ENCODE results near the gene GLDN.

The GLDN gene

DNA sequence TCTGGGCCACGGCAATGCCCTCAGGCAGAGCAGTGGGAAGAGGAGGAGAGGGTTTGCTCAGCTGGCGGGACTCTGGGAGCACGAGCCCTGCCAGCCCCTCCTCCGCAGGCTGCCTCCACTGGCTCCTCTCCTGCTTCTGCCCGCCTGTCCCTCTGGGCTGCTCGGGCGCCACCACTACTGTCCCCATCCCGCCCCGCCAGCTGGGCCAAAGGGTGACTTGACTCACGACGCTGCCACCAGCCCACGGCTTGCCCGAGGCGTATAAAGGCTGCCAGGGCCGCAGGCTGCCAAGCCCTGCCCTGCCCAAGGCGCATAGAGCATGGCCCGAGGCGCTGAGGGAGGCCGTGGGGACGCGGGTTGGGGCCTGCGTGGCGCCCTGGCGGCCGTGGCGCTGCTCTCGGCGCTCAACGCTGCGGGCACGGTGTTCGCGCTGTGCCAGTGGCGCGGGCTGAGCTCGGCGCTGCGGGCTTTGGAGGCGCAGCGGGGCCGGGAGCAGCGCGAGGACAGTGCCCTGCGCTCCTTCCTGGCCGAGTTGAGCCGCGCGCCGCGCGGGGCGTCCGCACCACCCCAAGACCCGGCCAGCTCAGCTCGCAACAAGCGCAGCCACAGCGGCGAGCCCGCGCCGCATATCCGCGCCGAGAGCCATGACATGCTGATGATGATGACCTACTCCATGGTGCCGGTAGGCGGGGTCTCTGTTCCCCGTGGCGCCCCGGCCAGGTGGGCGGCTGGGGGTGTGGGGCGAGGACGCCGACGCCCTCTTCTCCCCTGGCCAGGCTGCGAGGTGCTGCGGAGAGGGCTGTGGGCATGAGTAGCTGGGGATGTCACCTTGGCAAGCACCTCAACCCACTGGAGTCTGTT, at the start of gene GLDN:
Gene GLDN, plus strand, starts transcription at position 290 of the 861 bp plus-strand sequence. Its CDS starts 30 bp downstream, at position 320.
- H3K27ac ChIP-seq = no peak within 1 kb of the TSS

DNA sequence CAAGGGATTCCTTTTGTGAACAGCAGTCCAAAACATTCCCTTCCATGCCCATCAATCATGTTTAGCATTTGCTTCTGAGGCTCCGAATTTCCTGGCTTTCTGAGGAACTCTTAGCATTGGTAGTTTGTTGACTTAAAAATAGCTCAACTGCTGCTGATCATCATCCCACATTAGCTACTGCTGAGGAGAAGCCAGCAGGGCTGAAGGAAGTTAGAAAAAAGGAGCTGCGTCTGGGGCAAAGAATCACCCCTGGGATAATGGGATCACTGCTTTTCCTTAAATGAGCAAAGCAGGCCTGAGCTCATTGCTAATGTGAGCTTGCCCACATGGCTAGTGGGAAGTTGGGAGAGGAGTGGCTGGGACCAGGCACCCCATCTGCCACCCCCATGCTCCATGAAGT, 42.8 kb upstream of the GLDN start:
- H3K27ac ChIP-seq = no peak overlapping the region
- DNase-seq (ENCODE audit: low read depth, low spot score) = no peak

More for the DNA sequence above, at the start of gene GLDN:
- DNase-seq (ENCODE audit: low read depth, low spot score) = no peak

DNA sequence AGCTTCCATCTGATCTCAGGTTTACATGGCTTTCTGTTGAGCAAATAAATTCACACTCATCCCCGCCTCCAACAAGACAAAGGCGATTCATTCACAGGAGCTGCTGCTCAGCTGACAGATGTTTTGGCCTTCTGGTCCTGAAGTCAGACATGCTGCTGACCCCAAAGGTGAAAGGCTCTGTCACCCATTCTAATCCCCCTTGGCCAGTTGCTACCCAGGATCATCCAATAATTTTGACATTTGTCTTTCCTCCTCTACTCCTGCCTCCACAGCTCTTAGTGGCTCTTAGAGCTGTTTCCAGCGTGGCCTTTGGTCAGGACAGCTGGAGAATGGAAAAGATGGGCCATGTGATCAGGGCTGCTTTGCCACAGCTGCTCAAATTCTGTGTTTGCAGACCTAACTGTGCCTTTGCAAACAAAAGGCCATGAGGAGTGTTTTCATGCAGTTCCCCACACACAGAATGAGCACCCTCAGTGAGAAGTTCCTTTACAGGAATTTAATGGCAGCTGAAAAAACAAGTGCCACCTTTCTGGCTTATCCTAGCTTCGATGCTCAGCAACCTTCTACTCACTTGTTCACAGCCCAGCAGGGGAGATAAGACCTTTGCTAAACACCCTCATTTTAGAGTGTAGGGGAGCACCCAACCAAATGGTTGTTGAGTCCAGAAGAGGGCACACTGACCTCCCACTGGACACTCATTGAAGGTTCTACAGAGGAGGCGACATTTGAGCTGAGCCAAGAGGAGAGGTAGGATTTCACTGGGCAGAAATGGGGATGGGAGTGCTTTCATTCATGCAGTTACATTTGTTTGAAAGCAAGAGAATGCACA, 42.1 kb upstream of the GLDN start:
- H3K27ac ChIP-seq = no peak overlapping the region
- DNase-seq (ENCODE audit: low read depth, low spot score) = no peak

DNA sequence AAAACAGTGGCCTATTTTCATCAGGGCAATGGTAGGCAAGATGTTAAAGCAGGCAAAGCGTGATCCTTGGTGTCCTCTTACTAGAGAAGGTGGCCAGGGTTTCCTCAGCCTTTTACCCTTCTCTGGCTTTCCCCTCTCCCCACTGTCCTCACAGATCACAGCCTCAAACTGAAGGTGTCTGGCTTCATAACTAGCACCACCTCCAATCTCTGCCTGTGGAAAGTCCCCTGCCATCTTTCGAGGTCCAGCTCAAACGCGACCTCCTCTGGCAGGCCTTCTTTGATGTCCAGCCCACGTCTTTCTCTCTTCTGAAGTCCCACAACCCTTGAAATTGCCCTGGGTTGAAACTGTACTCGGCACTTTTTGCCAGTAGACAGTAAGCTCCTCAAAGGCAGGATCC, 39.0 kb upstream of the GLDN start:
- H3K27ac ChIP-seq = no peak overlapping the region
- no peak for DNase-seq (ENCODE audit: low read depth, low spot score)

DNA sequence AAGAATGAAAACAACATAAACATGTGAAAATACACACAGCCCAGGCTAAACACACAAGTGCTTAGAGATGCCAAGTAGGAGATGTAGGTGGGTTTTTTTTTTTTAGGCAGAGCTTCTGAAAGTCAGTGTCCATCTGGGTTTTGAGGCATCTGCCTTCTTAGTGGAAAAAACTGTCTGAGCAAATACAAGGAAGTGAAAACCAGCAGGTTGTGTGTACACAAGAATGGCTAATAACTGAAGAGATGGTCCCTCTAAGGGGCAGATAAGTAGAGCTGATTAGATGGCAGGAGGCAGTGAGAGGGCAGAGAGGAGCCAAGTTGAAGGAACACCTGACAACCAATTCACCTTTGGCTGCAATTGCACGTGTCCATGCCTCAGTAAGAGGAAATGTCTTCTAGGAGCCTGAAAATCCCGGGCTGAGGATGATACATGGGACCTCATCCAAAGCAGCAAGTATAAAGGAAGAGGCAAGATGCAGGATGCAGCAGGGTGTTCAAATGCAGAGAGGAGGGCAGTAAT, 37.9 kb upstream of the GLDN start:
- DNase-seq (ENCODE audit: low read depth, low spot score) = no peak

DNA sequence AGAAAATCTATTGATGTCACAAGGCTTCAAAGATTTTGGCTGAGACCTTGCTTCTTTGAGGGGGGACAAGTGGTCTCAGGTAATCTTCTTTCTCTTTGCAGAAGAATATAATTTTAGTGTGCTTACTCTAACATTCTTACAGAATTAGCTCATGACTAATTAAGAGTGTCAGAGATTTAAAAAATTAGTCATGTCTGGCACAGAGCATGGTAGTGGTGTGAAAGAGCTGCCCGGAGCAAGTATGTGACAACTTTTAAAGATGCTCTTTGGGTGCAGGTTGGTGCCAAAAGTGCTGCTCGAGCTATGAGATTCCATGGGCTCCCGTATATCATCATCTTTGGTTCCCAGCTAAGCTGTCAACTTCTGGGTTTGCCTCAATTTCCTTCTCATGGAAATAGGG, 34.1 kb upstream of the GLDN start:
- no peak for DNase-seq (ENCODE audit: low read depth, low spot score)
- no peak overlapping the region for H3K27ac ChIP-seq

More for the DNA sequence above, 37.9 kb upstream of the GLDN start:
- H3K27ac ChIP-seq = no peak overlapping the region

DNA sequence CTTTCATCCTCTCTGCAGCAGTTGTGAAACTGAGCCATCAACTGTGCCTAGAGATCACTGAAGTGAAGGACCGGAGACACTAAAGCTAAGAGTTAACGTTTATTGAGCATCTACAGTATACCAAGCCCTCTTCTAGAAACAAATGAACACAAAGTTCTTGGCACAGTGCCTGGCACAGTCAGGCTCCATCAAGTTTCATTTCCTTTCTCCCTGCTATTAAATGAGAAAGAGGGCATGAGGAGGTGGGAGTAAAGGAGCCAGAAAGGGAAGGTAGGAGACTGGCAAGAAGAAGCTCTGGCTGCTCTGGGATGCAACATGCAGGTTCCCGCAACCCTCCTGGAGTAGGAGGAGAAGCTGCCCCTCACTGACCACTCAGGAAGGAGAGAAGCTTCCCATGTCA, 33.6 kb upstream of the GLDN start:
- H3K27ac ChIP-seq = no peak overlapping the region

DNA sequence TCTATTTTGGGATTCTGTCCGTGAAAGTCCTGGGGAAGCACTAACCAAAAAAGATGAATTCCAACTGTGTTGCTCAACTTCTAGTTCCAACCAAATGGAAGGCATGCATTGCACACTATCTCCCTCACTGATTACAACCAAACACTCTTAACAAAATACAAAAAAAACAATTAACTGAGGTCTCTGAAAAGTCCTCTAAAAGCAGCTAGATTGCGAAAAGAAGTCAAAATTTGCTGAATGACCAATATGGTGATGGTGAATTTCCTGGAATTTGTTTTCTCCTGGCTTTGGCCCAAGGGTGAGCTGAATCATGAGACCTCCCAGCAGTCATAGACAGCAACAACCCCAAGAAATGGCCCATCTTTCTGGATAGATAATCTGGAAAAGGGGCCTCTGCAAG, 31.4 kb upstream of the GLDN start:
- DNase-seq (ENCODE audit: low read depth, low spot score) = no peak
- no peak overlapping the region for H3K27ac ChIP-seq

More for the DNA sequence above, 33.6 kb upstream of the GLDN start:
- no peak for DNase-seq (ENCODE audit: low read depth, low spot score)

DNA sequence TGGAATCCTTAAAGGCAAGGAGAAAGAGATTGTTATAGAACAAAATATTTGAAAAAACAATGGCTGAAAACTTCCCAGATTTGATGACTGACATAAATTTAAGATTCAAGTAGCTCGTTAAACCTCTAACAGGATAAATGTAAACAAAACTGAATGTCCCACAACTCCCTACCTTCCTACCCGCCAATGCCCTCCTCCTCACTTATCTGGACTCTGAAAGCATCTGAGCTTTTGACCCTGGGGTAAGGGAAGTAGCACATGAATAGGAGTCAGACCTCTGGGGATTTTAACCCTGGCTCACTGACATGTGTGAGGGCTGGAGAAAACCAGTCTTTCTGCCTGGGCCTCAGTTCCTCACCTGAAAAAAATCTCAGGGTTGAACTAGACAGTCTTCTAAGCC, 29.9 kb upstream of the GLDN start:
- DNase-seq (ENCODE audit: low read depth, low spot score) = no peak
- H3K27ac ChIP-seq = no peak overlapping the region

DNA sequence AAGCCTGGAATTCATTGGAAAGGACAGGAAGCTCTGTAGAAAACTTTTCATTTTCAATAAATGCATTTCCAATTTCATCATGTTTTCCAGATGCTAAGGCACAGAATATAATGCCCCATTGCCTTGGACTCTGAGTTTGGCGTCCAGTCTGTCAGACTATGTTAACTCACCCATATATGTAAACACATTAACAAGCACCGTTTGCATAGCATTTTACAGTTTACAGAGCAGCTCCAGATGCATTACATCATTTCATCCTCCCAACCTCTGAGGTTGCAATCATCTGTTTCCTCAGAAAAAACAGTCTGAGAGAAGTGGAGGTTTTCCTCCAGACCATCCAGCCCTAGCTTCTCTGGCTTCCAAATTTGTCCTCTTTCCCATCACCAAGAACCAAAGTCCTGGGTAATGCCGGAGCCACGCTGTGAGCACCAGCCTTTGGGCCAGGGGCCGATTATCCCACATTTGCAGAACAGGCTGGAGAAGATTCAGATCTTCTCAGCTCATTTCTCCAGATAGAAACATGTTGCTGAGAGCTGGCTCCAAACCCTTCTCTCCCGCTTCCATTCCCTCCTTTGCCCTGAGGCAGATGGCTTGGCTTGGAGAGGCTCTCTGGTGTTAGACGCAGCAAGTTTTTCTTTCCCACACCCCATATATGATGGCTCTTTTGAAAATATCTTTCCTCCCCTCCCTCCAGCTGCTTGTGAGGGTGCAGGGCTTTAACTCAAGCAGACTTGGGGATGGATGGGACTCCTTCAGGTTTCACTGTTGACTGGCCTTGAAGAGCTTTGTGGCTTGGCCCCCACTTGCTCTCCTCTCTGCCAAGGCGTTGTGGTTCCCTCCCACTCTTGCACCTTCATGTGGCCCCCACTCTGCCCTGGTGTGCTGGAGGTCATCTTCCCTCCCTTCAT, 29.0 kb upstream of the GLDN start:
- DNase-seq (ENCODE audit: low read depth, low spot score) = no peak
- no peak overlapping the region for H3K27ac ChIP-seq

DNA sequence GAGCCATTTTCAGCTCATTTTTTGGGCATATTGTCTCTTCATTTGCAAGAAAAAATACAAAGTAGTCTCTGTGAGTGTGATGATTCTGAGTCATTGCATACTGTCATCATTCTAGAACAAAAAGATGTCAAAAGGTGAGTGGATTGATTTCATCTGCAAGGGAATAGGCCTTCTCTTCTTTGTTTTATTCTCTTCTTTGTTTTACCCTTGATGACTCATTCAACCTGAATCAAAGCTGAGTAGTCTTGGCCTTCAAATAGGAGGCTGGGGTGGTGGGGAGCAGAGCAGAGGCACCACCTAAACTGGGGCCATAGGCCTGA, 28.4 kb upstream of the GLDN start:
- DNase-seq (ENCODE audit: low read depth, low spot score) = peak; percentile 51
- H3K27ac ChIP-seq = no peak overlapping the region

DNA sequence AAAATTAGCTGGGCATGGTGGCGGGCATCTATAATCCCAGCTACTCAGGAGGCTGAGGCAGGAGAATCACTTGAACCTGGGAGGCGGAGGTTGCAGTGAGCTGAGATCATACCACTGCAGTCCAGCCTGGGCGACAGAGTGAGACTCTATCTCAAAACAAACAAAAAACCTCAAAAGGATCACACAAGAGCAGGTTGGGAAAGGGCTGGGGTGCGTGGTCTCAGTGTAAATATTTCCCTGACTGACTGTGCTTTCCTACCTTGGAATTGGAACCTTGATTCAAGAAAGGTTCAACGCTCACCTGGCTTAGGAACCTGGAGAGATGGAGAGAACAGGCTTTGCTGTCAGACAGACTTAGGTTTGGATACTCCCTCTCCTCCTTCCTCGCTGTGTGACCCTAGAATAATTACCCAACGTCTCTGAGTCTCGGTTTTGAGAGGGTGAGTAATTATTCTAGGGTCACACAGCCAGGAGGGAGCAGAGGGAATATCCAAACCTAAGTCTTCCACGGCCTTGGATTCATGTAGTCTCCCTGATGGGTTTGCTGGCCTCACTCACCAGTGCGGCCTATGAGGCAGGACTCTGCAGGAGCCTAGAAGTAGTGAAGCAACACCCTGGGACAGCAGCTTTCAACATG, 27.7 kb upstream of the GLDN start:
- DNase-seq (ENCODE audit: low read depth, low spot score) = no peak
- no peak overlapping the region for H3K27ac ChIP-seq

DNA sequence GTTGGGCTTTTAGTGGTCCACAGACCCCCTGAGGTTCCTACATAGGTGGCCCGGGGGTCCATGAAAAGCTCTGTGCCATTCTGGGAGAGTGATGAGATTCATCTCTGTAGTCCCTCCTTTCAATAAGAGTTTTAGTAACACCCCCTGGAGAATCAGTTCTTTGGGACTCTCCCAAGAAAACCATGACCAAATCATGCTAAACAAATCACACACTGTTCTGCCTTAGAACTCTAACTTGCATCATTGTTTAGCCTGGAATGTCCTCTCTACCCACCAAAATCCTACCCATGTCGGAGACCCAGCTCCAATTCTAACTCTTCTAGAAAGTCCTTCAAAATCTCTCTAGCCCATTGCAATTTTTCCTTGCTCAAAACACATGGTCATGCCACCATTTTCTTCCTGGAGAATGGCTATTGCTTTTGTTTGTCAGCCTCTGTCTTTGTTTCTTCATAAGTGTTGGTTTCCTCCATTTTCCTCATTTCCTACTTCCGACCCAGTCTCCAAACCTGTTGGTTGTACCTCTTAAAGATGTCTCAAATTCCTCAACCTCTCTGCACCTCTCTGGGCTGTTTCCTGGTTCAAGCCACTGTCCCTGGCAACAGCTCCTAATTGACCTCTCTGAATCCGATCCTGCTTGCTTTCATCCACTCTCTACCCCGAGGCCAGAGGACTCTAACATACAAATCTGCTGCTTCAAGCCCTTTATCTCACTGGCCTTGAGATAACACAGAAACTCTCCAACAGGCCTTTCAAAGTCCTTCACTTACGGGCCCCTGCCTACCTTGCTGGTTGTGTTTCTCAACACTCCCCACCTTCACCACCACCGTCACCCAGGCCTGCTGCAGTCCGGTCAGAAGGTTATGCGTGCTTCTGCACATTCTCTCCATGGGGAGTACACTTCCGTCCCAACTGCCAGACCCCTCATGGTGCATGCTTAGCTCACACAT, 26.8 kb upstream of the GLDN start:
- no peak for DNase-seq (ENCODE audit: low read depth, low spot score)
- no peak overlapping the region for H3K27ac ChIP-seq

DNA sequence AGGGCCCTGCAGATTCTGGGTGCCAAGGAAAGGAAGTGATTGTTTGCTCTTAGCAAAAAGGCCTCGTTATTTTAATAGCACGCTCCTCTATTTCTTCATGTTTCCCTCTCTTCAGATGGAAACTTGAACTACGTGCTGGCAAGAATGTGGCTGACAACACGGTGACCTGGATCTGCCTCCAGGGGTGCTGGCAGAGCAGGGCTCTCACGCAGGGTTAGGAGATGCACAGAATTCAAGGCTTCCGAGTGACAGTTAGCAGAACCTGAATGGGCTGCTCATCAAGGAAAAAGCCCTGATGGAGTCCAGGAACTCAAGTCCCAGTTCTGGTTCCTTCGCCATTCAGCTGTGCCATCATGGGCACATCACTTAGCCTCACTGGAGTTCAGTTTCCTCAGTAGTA, 25.7 kb upstream of the GLDN start:
- H3K27ac ChIP-seq = no peak overlapping the region
- no peak for DNase-seq (ENCODE audit: low read depth, low spot score)

DNA sequence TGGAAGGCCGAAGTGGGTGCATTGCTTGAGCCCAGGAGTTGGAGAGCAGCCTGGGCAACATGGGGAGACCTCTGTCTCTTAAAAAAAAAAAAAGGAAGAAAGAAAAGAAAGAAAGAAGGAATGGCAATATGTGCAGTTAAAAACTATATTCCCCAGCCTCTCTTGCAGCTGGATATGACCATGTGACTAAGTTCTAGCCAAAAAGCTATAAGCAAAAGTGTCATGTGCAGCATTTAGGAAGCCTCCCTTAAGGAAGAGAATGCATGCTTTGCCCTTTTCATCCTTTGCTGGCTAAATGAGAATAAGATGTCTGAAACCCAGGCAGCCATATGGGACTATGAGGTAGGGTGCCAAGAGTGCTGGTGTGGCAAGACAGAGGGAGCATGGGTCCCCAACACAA, 24.8 kb upstream of the GLDN start:
- DNase-seq (ENCODE audit: low read depth, low spot score) = no peak

DNA sequence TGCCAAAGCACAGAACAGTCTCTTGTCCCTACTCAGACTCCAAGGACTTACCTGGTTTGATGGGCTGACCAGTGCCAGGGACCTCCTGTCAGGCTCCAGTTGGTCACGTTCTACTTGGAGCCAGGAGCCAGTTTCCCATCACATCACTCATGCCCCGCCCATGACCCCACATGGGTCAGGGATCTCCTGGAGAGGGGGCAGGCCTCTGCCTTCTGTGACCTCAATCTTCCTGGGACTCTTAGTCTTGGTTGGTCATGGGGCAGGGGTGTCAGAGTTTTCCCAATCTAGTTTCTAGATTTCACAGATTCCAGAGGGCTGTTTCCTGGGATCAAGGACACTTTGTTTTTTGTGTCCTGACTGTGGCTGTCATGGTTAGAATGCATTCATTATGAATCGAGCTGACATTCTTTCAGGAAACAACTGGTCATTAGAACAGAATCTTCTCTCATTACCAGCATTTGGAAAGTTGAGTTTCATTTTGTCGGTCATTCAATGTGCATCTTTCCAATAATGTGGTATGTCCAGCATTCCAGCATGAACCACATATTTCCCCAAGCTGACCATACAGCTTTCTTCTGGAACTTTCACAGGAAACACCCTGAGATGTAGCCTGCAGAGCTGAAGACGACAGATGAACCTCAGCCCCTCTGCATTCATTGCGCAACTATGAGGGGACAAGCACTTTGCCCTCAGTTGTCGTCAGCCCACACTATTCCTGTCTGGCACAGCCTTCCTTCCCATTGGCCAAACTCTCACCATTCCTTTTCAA, 22.9 kb upstream of the GLDN start:
- H3K27ac ChIP-seq = no peak overlapping the region
- DNase-seq (ENCODE audit: low read depth, low spot score) = no peak

More for the DNA sequence above, 24.8 kb upstream of the GLDN start:
- H3K27ac ChIP-seq = no peak overlapping the region

DNA sequence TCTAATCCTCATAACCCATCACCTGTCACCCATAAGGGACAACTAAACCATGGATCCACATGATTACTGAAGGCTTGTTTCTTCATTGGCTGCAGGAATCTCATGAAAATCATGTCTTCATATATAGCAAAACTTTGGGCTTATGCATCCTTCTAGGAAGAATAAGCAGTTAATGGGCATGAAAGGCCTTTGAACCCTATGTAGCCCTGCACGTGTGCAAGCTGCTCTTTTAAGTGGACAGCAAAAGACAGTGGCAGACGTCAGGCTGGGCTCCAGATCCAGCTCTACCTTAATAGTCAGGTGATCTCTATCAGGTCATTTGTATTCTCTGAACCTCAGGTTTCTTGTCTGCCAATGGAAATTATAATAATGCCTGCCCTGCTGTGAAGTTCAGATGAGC, 21.9 kb upstream of the GLDN start:
- DNase-seq (ENCODE audit: low read depth, low spot score) = no peak
- H3K27ac ChIP-seq = no peak overlapping the region

DNA sequence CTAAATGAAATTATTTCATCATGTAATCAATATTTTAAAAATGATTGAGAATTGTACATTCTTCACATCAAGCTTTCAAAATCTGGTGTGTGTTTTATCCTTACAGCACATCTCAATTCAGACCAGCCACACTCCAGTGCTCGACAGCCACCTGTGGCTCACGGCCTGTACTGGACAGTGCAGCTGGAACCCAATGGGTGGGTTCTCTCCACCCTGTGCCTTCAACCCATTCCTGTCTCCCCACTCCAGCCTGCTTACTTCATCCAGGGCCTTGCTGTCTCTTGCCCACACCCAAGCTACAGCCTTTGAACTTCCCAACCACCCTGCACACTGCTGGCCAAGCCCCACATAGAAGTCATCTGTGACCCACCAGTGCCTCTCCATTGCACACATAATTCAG, 20.6 kb upstream of the GLDN start:
- H3K27ac ChIP-seq = no peak overlapping the region

More for the DNA sequence above, 20.6 kb upstream of the GLDN start:
- DNase-seq (ENCODE audit: low read depth, low spot score) = no peak
